CD4-positive, alpha-beta T cell treated with Interleukin-4 for 1 hour (primary cell): ENCODE results near the gene TRIOBP.

Experiments
- DNase-seq, 2 donors: peaks; one replicate each; pipeline ENCODE4 v3.0.0-alpha.2; 2020 to 2022

TRIOBP gene

GRCh38 chr22:37733625-37734401, 37.0 kb downstream of the TRIOBP start:
- no peak for DNase-seq

- no peak for DNase-seq
Measured at GRCh38 chr22:37734402-37734700, 37.5 kb downstream of the TRIOBP start.

- no peak for DNase-seq
Measured at GRCh38 chr22:37734964-37735451, 38.2 kb downstream of the TRIOBP start.

DNA sequence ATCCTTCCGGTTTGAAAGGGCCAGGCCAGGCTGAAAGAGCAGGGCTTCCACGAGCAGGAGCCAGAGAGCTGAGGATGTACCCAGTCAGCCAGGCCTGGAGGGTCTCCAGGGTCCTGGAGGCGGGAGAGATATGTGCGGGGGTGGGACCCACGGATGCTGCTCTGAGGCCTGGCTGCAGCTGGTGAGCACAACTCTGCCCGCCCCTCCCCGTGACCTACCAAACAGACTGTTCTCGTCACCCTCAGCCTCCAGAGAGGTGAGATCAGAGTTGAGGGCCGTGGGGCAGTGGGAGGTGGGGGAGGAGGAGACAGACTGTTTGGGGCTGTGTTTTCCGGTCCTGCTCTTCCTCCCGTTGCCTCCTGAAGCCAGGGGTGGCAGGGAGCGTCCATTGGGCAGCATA, 42.2 kb downstream of the TRIOBP start:
- no peak for DNase-seq

DNA sequence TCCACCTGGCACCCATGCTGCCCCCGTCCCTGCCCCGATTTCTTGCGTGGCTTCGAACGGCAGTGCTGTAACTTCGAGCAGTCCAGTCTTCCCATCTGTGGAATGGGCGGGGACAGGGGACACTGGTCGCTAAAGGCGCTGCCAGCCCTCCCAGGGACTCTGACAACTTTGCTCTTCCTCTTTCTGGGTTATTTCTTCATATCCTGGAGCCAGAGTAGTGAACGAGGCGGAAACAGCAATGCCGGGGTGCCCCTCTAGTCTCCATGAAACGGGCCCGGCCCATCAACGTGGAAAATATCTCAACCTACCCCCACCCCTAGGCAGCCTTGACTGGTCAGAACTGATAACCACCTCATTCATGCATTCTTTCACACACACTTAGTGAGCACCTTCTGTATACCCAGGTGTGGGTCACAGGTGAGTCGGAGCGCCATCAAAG, 42.8 kb downstream of the TRIOBP start:
- DNase-seq = peak in 1 of 2 donors; percentile 58

DNA sequence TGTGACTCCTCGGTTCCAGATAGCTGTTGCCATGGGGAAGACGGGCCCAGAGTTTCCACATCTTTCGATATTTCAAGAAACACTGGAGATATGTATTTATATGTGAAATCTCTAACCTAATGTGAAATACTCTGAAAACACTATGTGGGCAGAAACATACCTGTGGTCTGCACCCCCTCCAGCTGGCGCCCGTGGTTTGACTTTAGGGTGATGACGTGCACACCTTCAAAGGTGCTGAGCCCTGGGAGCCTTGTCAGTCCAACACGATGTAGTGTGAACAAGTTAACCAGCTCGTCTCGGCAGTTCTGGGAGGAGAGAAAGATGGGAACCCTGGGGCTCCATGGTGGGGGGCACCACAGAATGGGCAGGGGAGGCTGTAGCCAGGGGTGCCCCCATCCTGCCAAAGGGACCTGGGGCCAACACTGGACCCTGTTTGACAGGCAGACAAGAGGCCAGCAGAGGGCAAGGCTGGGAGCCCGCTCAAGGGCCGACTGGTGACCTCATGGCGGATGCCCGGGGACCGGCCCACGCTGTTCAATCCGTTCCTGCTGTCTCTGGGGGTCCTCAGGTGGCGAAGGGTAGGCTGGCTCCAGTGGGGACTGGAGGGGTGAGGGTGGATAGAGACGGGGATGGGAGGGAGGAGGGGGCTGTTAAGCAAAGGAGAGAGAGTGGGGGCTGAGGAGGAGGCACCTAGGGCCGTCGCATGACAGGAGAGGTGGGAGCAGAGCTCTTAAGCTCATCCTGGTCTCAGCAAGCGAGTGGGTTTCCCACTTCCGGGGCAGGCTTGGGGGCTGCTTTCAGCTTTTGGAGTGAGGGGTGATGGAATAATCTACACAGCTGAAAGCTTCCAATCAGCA, 43.8 kb downstream of the TRIOBP start:
- no peak for DNase-seq

GRCh38 chr22:37741312-37741795, 44.5 kb downstream of the TRIOBP start:
- peak in 1 of 2 donors; percentile 39 for DNase-seq

GRCh38 chr22:37742376-37743171, 45.7 kb downstream of the TRIOBP start:
- peak in 1 of 2 donors; percentile 20 for DNase-seq

- no peak for DNase-seq
Measured at GRCh38 chr22:37744589-37744988, 47.7 kb downstream of the TRIOBP start.

GRCh38 chr22:37745548-37746365, 48.9 kb downstream of the TRIOBP start:
- DNase-seq = peak; percentile 84 to 87

GRCh38 chr22:37746366-37747079, 49.7 kb downstream of the TRIOBP start:
- no peak for DNase-seq

DNA sequence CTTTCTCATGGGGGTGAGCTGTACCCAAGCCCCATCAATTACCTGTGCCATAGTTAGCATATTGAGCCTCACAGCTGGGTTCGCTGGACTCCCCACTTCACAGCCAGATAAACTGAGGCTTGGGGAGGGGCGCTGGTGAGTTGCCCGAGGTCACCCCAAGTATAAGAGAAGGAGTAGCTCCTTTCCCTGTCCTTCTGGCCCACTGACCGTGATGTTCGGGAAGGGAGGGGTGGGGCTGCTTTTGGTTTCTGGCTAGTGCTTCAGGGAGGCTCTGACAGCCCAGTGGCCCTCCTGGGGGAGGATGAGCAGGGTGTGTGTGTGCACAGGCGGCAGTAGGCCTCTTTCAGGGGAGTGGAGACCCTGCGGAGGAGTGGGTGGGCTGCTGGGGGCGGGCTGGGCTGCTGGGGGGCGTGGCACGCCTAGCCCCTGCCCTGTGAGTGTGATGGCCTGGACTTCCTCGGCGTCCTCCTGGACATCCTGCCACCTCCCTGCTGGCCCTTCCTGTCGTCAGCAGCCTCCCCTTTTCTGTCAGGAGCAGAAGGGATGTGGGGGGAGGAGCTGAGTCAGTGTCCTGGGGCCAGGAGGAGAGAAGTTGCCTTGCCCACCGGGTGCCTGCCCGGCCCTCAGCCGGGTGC, 50.3 kb downstream of the TRIOBP start:
- DNase-seq = no peak

- no peak for DNase-seq
Measured at GRCh38 chr22:37747715-37748100, 50.9 kb downstream of the TRIOBP start.

- DNase-seq = no peak
Measured at GRCh38 chr22:37748659-37749058, 51.8 kb downstream of the TRIOBP start.

GRCh38 chr22:37749226-37749625, 52.4 kb downstream of the TRIOBP start:
- no peak for DNase-seq

DNA sequence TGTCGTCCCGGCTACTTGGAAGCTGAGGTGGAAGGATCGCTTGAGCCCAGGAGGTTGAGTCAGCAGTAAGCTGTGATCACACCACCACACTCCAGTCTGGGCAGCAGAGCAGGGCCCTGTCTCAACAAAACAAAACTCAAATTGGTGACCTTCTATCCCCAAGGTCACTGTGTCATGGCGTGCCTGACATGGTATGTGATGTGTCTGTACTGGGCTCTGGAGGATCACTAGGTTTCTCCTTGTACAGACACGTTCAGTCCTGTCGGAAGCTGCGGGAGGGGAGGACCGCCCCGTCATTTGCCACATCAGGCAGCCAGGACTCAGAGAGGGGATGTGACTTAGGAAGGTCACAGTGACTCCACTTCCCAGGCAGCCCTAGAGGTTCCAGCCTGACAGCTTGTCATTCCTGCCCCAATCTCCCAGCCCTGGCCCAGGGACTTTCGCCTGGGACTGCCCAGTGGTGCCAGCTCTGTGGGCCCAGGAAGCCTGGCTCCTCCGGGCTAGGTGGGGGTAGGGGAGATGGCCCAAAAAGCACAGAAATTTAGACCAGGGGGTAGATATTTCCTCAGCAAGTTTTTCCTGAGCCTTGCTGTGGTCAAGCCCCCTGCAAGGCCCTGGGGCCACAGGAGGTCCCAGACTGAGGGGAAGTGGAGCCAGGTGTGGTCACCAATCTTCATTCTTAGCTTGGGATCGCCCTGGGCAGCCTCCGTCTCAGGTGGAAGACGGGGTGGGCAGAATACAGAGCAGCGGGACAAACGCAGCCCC, 53.2 kb downstream of the TRIOBP start:
- no peak for DNase-seq

DNA sequence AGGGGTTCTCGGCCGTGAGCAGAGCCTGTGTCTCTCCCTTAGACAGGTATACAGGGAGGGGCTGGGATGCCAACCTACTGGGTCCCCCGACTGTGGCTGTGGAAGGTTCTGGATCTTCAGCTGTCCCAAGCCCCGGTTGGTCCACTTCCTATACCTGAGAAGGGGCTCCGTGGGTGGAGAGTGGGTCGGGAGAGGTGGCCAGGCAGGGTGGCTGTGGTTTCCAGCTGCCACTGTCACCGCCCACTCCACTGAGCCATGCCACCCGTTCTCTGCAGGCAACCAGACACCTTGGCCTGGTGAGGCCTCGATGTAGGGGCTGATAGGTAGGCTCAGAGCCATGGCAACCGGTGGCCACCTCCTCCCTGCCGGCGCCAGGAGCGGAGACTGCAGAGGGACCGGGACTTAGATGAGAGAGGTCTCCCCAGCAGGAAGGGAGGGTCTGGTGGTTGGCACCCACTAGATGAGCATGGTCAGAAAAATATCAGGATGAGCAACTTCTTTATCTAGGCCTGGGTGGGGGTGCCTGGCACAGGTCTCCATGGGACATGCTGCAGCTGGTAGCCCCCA, 53.8 kb downstream of the TRIOBP start:
- no peak for DNase-seq

DNA sequence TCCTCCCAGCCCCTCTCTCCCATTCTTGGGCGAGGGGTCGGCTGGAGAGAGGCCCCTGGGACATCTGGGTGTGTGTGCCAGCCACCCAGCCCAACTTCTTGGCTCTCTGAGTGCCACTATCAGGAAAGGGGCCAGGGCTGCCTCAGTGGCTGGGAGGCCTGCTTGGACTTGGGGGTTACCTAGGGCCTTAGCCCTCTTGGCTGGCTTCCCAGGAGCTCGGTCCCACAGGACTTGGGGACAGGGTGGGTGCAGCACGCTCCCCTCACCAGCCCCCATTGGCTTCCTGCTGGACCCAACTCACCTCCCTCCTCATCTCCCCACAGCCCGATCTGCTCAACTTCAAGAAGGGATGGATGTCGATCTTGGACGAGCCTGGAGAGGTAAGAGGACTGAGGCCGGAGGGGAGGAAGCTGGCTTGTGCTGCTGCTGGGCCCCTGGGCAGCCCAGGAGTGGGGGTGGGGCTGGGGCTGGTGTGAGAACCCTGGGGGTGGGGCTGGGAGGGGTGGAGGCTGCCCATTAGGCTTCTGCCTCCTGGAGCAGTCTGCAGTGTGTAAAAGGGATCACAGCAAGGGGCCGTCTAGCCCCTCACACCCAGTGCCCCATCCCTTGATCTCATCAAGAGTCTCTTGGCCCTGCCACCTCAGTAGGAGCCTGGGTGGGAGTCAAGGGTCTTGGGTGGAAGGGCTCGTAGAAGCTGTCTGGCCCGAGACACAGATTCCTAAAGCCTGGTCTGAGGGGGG, 54.8 kb downstream of the TRIOBP start:
- DNase-seq = no peak
